HG03378 (cell line): ENCODE measurements around the gene POPDC3.

Source experiments
- ATAC-seq: cut with Tn5 transposase; IDR thresholded peaks from one replicate; pipeline ENCODE4 v1.9.1; 2021; ENCODE audit warnings: mild to moderate bottlenecking, moderate library complexity; ENCODE audit not compliant: unreplicated experiment

POPDC3 gene

DNA sequence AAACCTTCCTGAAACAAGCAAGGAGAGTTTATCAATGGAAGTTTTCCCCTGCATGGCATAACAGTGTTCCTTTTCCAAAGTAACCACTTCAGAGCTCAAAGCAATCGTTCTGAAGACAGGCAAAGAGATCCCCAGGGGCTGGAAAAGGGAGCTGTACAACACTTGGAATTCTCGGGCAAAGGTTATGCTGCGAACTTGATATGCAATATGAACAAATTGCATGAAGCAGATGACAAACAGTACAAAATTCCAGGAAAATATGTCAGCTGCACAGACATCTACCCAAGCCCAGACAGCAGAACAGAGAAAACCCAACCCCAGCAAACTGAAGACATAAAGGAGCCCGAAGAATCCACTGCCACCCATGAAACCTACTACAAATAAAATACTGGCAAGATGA is 18.4 kb downstream of the POPDC3 start:
- no peak for ATAC-seq

DNA sequence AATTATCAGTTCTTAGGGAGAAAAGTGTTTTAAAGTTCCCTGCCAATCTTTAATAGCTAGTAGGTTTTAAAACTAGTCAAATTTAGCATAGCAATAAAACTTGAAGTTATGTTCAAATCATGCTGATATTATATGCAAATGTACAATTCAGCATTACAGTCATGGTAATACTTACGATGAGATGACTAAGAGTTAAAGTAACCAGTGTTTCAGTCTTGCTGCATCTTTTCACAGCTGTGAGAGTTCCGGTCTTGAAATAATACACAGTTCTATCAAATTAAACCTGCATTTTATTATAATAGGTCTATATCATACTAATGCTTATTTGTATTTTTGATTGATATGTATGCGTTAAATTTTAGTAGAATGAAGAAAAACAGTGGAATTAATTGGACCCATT is 26.1 kb downstream of the POPDC3 start:
- no peak for ATAC-seq

DNA sequence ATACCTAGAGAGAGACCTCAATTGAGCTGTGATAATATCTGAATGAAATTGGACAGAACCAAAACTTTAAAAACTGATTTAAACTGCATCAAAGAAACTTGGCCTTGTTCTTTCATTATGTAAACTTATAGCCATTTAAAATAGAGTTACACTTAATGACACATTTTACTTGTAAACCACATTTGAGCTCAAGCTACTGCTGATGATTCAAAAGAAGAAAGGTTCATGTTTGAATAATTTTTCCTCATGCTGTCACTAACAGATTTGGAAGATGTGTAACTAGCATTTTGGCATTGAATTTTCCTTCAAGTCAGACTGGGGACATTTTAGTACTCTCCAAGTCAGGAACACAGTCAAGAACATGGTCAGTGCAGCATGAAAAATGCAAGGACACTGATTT is 26.9 kb downstream of the POPDC3 start:
- ATAC-seq: no peak

DNA sequence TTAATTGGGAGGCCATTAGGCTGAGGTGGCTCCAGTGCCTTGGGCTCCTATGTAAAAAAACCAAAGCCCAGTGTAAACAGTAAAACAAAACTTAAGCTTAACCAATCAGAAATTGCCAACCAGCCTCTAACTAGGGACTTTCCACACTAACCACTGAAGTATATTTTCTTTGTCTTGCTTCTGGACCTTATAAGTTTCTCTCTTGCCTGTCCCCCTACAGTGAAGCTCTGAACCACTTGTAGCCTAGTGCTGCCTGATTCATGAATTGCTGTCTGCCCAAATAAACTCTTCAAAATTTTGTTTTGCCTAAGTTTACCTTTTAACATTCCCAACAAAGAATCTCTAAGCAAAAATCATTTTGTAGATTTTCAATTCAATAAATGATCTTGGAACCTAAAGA is 28.2 kb downstream of the POPDC3 start:
- no peak for ATAC-seq

DNA sequence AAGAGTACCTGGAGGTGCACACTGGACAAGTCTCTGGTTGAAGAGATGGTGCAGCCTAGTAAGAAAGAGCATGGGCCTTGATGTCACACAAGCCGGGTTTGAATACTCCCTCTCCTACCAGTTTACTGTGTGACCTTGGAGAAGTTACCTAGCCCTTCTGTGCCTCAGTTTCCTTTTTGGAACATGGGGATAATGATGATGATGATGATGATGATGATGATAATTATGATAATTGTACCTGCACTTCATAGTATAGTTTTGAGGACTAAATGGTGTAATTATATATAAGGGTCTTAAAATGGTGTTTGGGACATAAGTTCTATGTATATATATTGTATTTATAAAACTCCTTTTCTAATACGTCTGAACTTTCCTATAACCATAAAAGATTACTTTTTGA is 41.7 kb downstream of the POPDC3 start:
- ATAC-seq: no peak

DNA sequence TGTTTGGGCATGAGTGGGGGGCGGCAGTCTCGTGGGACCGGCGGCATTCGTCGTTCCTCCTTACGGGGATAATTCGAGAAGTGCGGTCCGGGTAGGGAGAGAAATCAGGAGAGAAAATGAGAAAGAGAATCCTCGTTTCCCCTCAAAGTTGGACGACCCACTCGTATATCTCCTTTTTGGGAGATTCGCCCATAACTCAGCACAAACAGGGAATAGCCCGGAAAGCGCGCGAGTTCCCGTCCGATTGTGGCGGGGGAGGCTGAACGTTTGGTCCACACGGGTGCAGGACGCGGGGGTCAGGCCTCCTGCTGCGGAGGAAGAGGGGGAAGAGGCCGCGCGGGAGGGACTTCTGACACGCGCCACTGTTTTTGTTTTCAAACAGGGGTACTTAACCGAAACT is 42.4 kb downstream of the POPDC3 start:
- no peak for ATAC-seq

DNA sequence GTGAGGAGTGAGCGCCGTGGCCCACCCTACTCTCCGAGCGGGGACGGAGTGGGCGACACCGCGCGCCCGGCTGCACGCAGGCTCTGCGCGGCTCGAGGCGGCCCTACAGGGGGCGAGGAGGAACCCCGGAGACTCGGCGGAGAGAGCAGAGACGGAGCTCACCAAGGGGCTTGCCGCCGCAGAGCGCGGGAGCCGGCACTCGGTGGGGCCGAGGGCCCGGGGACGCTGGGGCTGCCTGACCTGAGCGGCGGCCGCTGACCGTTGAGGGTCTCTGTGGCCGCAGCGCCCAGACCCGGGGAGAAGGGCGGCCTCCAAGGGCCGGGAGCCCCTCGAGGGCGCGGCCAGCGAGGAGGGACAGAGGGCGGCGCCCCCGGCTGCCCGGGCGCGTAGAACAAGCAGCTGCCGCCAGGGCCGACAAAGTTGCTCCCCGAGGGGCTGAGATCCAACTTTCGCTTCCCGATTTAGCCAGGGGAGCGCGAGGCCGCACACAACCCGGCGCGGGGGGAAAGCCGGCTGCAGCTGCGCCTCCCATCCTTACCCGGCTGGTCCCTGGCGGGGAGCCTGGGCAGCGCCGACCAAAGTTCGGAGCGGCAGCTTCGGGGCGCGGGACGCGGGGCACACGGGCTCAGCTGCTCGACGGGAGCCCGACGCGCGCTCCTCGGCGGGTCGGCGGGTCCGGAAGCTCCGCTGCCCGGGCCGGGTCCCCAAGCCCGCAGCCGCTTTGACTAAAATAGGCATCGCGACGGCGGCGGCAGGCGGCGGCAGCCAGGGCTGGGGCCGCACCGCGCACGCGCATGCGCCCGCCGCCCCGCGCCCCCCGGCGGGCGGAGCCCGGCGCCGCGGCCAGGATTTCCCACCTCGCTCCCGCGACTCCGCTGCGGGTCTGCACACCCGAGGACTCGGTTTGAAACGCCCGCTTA is 43.1 kb downstream of the POPDC3 start:
- peak; percentile 58 for ATAC-seq

DNA sequence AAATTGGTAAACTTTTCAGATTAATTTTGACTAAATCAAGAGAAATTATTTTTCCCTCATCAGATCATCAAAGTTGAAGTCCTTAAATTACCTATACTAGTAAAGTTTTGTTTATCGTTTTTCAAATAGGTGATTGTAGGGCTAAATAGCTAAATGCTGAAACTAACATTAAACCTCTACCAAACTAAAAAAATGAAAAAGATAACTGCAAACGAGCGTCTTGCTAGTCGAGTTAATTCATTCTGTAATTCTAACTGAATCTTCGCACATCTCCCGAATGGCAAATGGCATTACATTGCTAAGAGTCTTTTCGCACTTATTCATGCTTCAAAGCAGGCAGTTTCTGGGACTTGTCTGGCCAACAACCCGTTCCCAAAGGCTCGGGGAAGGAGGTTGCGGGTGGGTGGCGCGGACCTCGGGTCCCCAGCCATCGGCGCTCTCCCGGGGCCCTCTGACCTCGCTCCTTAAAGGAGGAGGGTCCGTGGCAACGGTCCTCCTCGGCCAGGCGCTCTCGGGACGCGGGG is 43.8 kb downstream of the POPDC3 start:
- no peak for ATAC-seq

DNA sequence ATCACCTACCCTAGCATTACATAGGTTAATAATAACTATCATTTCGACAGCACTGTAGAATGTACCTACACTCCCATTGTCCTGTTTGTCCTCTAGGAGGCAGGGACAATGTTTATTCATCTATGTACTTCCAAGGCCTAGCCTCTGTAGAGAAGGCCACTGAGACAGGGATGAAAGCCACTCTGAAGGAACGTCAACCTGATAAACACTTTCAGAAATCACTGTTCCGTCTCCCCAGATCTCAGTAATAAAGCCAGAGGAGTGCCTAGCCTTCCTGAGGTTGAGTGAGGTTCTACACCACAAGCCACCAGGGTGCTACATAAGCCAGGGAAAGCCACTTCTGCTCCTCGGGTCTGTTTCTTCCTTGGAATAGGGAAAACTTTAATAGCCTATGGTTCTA is 44.8 kb downstream of the POPDC3 start:
- ATAC-seq: no peak

DNA sequence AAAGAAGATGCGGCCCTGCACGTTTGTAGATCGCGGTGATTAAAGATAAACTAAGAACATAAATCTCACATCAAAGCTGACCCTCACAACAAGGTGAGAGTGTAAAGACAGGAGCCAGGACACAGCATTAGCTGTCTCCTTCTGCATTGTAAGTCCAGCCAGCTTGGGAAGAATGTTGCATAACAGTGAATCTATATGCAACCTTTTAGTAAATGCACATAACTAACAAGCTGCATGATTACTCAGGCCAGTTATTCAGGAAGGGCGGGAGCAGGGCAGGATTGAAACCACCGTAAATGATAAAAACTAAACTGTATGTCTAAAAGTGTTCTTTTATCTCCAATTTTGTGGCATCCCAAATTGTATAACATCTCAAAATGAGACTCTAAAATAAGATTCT is 57.1 kb downstream of the POPDC3 start:
- no peak for ATAC-seq

DNA sequence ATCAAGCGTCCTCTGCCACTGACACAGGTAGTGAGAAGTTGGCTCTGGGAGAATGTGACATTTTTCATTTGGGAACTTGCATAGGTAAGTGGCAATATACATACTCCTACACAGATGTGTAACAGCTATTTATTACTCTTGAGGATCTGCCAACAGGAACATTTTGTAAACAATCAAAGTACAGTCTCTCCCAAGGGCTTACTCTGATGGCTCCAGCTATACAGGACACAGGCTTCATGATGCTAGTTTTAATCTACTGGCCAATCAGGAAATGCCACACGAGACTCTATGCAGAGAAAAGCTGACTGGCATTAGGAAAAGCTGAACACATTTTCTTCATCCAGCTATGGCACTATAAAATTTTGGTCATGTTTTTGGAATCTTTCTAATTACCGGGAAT is 57.8 kb downstream of the POPDC3 start:
- no peak for ATAC-seq

DNA sequence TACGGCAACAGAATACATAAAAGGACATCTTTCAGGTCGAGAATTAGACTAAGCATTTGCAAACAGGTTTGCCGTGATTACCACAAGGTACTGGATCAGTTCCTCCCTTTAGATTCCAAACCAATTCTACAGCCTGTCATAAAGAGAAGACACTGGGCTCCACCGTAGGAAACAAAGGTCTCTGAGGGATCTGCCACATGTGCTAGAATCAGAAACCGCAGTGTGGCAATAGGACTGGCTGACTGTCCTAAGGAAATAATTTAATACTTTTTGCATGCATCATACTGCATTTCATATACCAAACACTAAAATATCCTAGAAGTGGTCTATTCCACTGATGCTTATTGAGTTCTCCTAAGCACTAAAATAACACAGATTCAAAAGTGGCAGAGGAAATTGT is 59.2 kb downstream of the POPDC3 start:
- no peak for ATAC-seq

DNA sequence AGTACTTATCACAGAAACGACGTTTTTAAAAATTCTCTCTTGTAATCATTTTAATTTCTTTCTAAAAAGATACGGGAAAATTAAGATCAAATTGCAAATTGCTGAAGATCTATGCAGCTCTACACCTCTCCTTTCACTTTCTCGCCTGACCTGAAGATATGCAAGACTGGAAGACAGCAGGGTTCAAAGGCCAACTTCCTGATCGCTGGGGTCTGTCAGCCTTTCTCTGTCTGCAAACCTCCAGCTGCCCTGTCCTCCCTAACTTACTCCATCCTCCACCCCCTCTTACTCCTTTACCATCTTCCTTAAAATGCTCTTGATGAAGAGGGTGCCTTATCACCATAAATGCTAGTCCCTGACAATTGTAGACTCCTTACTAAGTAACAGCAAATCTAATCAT is 63.7 kb downstream of the POPDC3 start:
- no peak for ATAC-seq

DNA sequence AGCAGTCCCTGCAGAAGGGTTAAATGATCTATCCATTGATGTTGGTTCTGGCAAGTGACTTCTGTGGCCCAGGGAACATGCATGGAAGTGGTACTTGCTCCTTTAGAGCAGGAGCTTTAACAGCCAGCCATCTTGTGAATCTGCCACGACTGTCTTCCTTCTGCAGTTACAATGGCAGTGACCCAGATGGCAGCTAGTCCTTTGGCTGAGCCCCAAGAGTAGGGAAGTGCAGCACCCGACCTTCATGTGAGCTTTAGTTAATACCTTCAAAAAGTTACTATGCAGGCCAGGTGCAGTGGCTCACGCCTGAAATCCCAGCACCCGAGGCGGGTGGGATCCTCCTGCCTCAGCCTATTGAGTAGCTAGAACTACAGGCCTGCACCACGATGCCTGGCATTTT is 66.4 kb downstream of the POPDC3 start:
- ATAC-seq: no peak

DNA sequence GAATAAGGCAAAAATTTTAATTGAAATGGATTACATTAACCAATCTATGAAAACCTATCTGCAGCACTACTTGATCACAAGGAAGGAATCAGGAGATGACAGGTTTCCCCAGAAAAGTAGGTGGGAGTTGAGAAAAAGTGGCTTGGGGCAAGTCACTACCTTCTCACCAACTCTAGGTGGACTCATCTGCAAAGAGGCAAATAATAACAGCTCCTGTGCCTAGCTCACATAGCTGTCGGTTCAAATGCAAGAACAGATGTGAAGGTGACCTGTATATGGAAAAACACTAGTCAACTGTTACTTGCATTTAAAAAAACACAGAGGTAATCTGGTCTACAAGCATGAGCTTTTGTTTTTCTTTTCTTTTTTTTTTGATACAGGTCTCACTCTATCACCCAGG is 67.2 kb downstream of the POPDC3 start:
- no peak for ATAC-seq

DNA sequence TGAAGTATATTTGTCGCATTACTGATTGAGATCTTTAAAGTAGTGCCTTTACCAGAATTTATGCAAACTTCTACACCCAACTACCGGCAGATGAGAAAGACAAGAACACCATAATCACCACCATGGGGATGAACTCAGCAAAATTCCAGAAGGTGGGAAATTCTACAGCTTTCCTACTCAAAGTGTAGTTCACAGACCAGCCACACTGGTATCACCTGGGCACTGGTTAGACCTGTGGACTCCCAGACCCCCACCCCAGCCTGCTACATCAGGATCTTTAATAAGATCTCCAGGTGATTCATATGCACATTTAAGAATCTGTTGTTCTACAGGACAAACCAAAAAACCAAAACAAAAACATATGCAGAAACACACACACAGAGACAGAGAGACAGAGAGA is 67.9 kb downstream of the POPDC3 start:
- ATAC-seq: no peak

DNA sequence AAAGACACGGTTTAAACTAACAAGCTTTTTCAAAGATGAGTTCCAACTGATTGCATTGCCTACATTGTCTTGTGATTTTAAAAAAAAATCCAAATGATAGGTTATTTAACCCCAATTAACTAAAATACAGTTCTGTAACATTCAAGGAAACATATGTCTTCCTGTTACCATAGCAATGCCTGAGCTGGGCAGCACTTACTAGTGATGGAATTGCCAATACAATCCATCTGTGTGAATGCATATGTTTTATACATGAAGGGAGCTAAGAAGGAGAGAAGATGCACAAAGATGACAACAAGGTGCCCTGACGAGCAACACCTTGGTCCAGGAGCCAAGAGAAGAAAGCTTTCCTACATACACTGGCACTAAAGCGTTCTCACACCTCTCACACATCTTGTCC is 68.7 kb downstream of the POPDC3 start:
- no peak for ATAC-seq

DNA sequence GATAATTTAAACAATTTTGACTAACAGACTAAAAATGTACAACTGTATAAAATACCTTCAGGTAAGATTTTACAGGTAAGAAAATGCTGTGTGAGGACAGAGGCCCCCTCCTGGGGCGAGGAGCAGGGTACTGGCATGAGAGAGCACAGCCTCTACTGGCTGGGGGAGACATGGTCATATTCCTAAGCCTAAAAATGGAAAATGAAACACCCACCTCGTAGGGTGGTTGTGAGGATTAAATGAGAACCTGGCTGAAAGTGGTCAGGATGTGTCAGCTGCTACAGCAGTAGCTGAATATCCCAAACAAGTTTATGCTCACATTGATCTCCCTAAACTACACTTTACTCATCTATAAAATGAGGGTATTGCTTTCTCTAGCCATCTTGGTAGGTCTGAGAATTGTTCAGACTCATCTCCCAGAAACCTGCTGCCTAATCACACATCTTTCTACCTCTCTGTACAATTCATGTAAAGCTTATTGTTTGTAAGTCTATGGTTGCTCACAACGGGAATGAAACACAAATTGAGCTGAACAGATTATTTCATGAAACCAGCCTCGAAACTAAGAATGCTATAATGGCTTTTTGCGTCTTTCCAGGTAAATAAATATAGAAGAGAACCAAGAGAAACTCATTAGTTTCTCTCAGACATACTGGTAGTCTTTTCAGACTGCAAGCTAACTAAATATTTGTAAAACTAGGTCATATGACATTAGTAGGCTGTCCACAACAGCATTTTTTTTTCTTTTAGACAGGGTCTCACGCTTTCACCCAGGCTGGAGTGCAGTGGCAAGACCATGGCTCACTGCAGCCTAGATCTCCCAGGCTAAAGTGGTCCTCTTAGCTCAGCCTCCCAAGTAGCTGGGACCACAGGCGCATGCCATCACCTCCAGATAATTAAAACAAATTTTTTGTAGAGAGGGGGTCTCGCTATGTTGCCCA is 69.6 kb downstream of the POPDC3 start:
- no peak for ATAC-seq

DNA sequence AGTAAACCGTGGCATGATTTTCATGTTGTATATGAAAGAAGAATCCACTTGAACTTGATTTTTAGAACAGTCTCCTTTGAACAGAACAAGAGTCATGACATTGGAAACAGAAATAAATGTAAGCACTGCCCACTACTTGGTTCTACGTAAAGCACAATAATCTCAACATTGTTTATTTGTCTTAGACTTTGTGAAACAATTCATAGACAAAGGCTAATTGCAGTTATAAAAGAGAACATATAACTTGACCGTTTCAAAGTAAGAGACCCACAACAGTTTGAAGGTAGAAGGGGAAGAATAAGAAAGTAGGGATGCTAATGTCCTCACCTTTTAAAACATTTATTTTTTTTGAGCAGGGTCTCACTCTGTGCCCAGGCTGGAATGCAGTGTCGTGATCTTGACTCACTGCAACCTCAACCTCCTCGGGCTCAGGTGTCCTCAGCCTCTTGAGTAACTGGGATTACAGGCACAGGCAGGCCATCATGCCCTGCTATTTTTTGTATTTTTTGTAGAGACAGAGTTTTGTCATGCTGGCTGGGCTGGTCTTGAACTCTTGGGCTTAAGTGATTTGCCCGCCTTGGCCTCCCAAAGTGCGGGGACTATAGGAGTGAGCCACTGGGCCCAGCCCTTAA is 71.1 kb downstream of the POPDC3 start:
- no peak for ATAC-seq
